Stimulated activated CD4-positive, alpha-beta T cell treated with anti-CD3 and anti-CD28 coated beads, Interleukin-15, amount 100 ng/mL, for 1 hour (primary cell): ENCODE data around the gene SMAD4.
A peak's percentile ranks its signal among the peaks of the same experiment; 100 is the strongest.
"Not testable (repeated sequence)": the region's sequence is repeated elsewhere in the genome, so short reads cannot be mapped to it uniquely, and the experiment has no call there.

ENCODE experiments used
- DNase-seq, 2 donors: peaks; one replicate each; pipeline ENCODE4 v3.0.0-alpha.2; 2020; ENCODE audit warnings: low read depth in 1 of 2, low spot score in 1 of 2

The SMAD4 gene

DNA sequence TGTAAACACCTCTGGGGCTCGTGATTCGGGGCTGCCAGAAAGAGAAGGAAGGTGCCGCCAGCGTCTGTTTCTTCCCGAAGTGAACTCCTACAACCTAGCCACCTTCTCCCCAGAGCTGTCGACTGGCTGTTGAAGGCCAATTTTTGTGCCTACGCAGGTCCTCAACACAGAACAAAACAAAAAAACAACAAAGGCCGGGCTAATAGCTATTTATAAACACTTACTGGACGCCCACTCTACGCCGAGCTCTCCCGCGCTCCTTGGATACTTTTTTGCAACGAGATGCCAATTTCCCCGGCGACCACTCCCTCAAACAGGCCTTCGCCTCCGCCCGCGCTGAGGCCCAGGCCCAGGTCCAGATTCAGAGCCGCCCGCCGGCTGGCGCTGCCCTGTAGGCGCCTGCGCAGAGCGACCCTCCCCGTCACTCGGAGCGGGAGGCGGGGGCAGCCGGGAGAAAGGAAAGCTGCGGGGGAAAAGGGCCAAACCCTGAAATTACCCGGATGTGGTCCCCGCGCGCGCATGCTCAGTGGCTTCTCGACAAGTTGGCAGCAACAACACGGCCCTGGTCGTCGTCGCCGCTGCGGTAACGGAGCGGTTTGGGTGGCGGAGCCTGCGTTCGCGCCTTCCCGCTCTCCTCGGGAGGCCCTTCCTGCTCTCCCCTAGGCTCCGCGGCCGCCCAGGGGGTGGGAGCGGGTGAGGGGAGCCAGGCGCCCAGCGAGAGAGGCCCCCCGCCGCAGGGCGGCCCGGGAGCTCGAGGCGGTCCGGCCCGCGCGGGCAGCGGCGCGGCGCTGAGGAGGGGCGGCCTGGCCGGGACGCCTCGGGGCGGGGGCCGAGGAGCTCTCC, at the start of gene SMAD4:
Gene SMAD4, plus strand, starts transcription at position 520 of the 843 bp plus-strand sequence. CDS start 16,834 bp downstream, outside the sequence.
- DNase-seq = peak; percentile 97 to 99

GRCh38 chr18:50981381-50981780, 48.6 kb upstream of the SMAD4 start:
- no peak for DNase-seq

- no peak for DNase-seq
Observed at GRCh38 chr18:50982086-50982801, 47.8 kb upstream of the SMAD4 start.

- no peak for DNase-seq
Observed at GRCh38 chr18:50982802-50983179, 47.2 kb upstream of the SMAD4 start.

DNA sequence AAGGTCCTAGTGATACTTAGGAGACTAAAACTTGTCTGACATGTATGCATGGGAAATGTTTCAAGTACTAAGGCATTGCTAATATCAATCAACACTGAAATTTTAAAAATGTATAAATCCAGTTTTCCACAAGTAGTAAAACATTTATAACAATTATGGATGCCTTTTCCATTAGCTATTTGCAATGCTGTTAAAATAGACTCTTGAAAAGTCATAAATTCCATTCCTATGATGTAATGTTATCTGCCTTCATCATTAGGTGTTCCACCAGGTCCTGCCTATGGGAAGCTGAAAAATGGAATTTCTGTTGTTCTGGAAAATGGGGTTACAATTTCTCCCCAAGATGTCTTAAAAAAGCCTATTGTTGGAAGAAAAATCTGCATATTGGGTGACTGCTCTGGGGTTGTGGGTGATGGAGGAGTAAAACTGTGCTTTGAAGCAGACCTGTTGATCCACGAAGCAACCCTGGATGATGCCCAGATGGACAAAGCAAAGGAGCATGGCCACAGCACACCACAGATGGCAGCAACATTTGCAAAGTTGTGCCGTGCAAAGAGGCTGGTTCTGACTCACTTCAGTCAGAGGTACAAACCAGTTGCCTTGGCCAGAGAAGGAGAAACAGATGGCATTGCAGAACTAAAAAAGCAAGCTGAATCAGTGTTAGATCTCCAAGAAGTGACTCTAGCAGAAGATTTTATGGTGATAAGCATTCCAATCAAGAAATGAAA, 43.5 kb upstream of the SMAD4 start:
- no peak for DNase-seq

DNA sequence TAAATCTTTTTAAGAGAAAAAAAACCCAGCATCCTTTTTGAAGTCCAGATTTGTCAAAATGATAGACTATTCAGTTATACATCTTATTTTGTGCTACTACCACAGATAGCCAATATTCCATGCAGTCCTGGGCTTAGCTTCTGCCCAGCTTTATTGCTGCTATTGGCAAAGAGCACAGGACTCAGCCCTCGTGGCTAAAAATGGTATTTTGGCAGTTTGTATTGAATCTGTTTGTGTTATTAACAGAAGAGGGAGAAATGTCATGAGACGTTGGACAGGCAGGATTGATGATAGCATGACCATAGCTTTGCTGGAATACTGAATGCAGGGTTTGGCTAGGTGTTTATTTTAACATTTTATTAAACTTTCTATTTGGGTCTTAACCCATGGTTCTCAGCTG, 42.8 kb upstream of the SMAD4 start:
- DNase-seq = no peak

GRCh38 chr18:50989711-50990110, 40.3 kb upstream of the SMAD4 start:
- DNase-seq = no peak

- DNase-seq = no peak
Observed at GRCh38 chr18:50992351-50992762, 37.7 kb upstream of the SMAD4 start.

GRCh38 chr18:50994031-50994430, 36.0 kb upstream of the SMAD4 start:
- no peak for DNase-seq

- DNase-seq = not testable (repeated sequence)
Observed at GRCh38 chr18:51003174-51003573, 26.8 kb upstream of the SMAD4 start.

DNA sequence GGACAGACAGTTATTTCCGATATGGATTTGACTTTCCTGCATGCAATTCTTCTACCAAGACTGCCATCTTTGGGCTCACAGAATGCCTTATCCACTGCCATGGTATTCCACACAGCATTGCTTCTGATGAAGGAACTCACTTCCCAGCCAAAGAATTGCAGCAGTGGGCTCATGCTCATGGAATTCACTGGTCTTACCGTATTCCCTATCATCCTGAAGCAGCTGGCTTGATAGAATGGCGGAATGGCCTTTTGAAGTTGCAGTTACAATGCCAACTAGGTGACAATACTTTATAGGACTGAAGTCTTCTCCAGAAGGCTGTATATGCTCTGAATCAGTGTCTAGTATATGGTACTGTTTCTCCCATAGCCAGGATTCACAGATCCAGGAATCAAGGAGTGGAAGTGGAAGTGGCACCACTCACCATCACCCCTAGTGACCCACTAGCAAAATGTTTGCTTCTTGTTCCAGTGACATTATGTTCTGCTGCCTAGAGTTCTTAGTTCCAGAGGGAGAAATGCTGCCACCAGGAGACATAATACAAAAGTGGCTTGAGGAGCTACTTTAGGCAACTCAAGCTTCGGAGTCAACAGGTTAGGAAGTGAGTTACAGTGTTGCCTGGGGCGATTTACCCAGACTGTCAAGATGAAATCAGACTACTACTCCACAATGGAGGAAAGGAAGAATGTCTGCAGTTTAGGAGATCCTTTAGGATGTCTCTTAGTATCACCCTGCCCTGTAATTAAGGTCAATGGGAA, 23.8 kb upstream of the SMAD4 start:
- DNase-seq = no peak

DNA sequence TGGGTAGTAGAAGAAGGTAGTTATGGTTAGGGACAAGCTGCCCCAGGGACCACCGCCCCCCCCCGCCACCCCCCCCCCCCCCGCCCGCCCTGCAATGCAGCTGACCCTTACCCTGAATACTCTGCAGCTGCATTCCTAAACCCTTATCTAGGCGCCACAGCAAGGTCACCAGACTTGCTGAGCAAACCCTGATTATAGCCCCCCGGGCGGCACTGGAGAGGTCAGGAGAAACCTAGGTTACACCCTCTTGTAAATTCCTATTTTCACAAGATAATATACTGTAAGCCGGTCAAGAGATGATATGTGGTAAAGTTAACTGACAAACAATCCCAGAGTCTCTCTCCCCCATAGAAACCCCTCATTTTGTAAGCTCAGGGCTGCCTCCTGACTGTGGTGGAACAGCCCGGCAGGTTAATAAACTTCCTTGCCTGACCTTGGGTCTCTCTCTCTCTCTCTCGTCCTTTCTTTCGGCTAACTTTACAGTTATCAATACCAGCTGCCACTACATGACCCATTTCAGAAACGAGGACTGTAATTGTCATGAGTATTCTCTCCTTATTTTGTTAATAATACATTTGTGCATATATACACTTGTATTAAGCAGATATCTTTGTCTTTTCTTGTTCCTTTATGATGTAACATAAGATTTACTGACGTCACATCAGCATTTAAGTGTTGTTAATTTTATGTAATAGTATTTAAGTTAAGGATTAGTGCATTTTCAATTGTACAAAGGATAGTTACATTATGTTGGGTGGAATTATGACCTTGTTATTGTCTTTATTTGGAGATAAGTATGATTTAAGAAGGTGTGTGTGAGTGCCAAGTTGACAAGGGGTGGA, 22.8 kb upstream of the SMAD4 start:
- DNase-seq = no peak

GRCh38 chr18:51007790-51008139, 22.2 kb upstream of the SMAD4 start:
- no peak for DNase-seq

DNA sequence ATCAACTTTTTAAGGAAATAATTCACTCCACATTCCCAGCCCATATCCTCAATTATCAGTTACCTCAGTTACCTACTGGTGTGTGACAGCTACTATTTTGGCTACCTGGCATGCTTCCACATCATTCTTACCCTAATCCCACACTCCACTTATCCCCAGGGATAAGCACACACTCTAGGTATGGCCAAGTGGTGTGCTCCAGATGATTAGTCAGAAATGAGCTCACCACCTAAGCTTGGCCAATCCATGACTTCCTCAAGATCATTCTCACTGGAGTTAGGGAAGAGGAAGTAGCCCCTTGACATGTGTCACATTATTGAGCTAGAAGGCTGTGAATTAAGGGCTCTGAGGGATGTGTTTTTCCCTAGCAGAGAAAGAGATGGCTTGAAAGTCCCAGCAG, 20.9 kb upstream of the SMAD4 start:
- no peak for DNase-seq

- no peak for DNase-seq
Observed at GRCh38 chr18:51010218-51010617, 19.8 kb upstream of the SMAD4 start.

DNA sequence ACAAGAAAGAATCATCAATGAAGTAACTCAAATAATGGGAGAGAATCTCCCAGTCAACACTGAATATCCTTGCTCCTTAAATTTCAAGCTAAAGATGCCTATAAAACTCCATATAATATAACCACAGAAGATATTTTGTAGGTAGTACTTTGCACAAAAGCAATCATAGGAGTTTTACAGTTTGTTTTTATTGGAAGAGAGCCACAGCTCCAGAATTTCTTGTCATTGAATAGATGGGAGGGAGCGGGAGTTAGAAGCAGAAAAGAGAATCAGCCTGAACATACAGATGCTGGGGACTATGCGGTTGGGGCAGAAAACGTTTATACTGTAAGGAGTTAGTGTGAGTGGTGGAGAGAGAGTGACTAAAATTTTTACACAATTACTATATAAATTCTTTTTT, 18.3 kb upstream of the SMAD4 start:
- DNase-seq = no peak

- DNase-seq = no peak
Observed at GRCh38 chr18:51012441-51012840, 17.6 kb upstream of the SMAD4 start.

DNA sequence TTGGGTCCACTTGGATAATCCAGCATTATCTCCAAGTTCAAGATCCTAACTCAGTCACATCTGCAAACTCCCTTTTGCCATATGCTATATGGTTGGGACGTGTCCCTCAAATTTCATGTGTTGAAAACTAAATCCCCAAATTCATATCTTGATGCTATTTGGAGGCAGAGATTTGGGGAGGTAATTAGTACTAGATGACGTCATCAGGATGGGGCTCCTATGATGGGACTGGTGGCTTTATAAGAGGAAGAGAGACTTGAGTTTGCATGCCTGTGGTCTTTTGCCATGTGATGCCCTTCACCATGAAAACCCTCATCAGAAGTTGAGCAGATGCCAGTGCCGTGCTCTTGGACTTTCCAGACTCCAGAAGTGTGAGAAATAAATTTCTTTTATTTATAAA, 16.8 kb upstream of the SMAD4 start:
- no peak for DNase-seq

- DNase-seq = no peak
Observed at GRCh38 chr18:51017140-51017879, 12.7 kb upstream of the SMAD4 start.

DNA sequence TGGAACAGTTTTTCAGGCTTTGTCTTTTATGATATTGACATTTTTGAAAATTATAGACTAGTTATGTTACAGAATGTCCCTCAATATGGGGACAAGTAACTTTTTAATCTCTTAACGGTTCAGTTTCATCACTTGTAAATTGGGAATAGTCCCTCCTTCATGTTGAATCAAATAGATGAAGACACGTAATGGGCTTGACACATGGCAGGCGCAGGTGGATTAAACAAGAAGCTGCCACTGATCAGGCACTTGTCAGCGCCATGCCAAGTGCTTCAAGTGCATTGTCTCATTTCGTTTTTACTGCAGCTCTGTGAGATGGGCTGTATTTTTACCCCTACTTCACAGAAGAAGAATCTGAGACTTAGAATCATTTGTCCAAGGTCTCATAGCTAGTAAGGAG, 9.5 kb upstream of the SMAD4 start:
- DNase-seq = no peak
